ENCODE measurements around the gene INPP5B. TPM values are rescaled to one million over a fixed set of nuclear protein-coding genes. Genes with fewer than 3 reads are reported as not detected.

The INPP5B gene
- total and polyA plus RNA-seq, 10 of the 15 experiments (the other 5 are each of a cell fraction or from before 2014, with no cell fraction given), result 10.9 to 54.4 (median 26.9) TPM

GRCh38 chr1:37845786-37846185, 101.1 kb downstream of the INPP5B start:
- Histone ChIP-seq H3K79me2 (ENCODE audit: control insufficient read depth, insufficient read depth, low read length) (peaks cover 48% of the 10 kb centered on the region), H3K27ac (ENCODE audit: control insufficient read depth, insufficient read depth) (peak overlapping the region; percentile 59), H3K27me3 (replicated peaks in 1 of 2; ENCODE audit: control insufficient read depth in 2 of 2, insufficient read depth in 2 of 2, low read length in 1 of 2) (no peaks in the 10 kb centered on the region), H3K4me3 (no peak overlapping the region), H3K9me3 (replicated peaks; ENCODE audit: control insufficient read depth, insufficient read depth, low read length) (no peaks in the 10 kb centered on the region), H3K4me1 (ENCODE audit: control insufficient read depth, insufficient read depth, low read length) (peaks cover 7% of the 10 kb centered on the region), H3K9ac (ENCODE audit: control insufficient read depth, insufficient read depth, low read length) (no peak overlapping the region), H3K36me3 (ENCODE audit: control insufficient read depth in 2 of 2, insufficient read depth in 2 of 2, low read length in 1 of 2) (peaks cover 6 to 8% of the 10 kb centered on the region in 2 experiments; a peak in 3 of 4 replicates), H2AFZ (ENCODE audit: control insufficient read depth, low read depth, low read length) (no peak overlapping the region), H3K4me2 (ENCODE audit: control insufficient read depth, insufficient read depth) (no peak overlapping the region), H4K20me1 (ENCODE audit: control insufficient read depth, insufficient read depth) (no peaks in the 10 kb centered on the region)
- ChIA-PET SMC1A (ENCODE audit: uncharacterized antibody, unreplicated experiment) (interaction anchor here (0.9 to 2.4 kb wide), 2 partner anchors 10 to 182 kb away, joined by 3 to 11 read pairs; no protein-coding TSS in a partner anchor), POLR2A (interaction anchor here (0.7 to 1.7 kb wide), 3 partner anchors 9 to 585 kb away, joined by 6 to 12 read pairs (median 6); no protein-coding TSS in a partner anchor), RAD21 (ENCODE audit: unreplicated experiment) (interaction anchor here (1.0 kb wide), 1 partner anchor 154 kb away, joined by 3 read pairs; the partner anchor contains the start of gene CDCA8), CTCF (interaction anchor here (0.8 to 2.7 kb wide), 3 partner anchors 14 to 157 kb away, joined by 3 to 23 read pairs (median 4); partner anchors contain the start of gene MTF1)
- intact Hi-C loops (cut with micrococcal nuclease; ENCODE audit: unreplicated experiment) (no loop called here), in situ Hi-C loops (cut with MboI) (no loop called here)
- no peak for DNase-seq (ENCODE audit: low read depth, low spot score)
- BruUV-seq (replicated peaks), result no TSS peak
- ATAC-seq, result no peak
- WGBS (ENCODE audit: insufficient coverage, insufficient replicate concordance, low lambda C conversion rate, missing lambda C conversion rate), result 0% methylated on average over 3 of the region's 3 CpGs
- TF ChIP-seq RELB (IDR thresholded peaks at IDR 0.05; ENCODE audit: low read depth) (no peak), RAD51 (IDR thresholded peaks at IDR 0.05) (no peak), GABPA (IDR thresholded peaks at IDR 0.05; ENCODE audit: low read depth) (no peak), IRF3 (IDR thresholded peaks at IDR 0.05) (no peak), RB1 (IDR thresholded peaks at IDR 0.05; ENCODE audit: borderline replicate concordance) (no peak), IKZF2 (IDR thresholded peaks at IDR 0.05) (no peak)
- FAIRE-seq, result no peak
